ENCODE results near the gene CYP2F1. TPM values are rescaled to one million over a fixed set of nuclear protein-coding genes. Genes with fewer than 3 reads are reported as not detected.

The CYP2F1 gene
- total and polyA plus RNA-seq, 8 donors, result 0.30 TPM; not detected in 7

- peak in 2 of 3 donors; percentile 8 to 38 for TF ChIP-seq POLR2AphosphoS5 (IDR thresholded peaks at IDR 0.05)
- TF ChIP-seq EP300 (IDR thresholded peaks at IDR 0.05), result no peak
- peaks cover 7 to 42% (median 30%) of the 10 kb centered on the region in 4 donors for H3K4me1 ChIP-seq
- no peak overlapping the region for H3K4me3 ChIP-seq
- H3K36me3 ChIP-seq, result no peaks in the 10 kb centered on the region
- intact Hi-C loops (cut with DNase I; ENCODE audit: low total_unique reads), result no loop called here
- no peaks in the 10 kb centered on the region for H3K27me3 ChIP-seq
- peak; percentile 33 to 61 for DNase-seq
- H3K27ac ChIP-seq, result peak overlapping the region; percentile 52 to 74 (median 68)
- no peaks in the 10 kb centered on the region for H3K9me3 ChIP-seq
- WGBS, 5 donors, result 47 to 59% (median 51%) methylated on average over 6 of the region's 6 CpGs
Measured at GRCh38 chr19:41172297-41173164, 58.3 kb downstream of the CYP2F1 start.

GRCh38 chr19:41174297-41174928, 60.2 kb downstream of the CYP2F1 start:
- Histone ChIP-seq H3K27me3 (no peaks in the 10 kb centered on the region), H3K36me3 (no peaks in the 10 kb centered on the region), H3K9me3 (no peaks in the 10 kb centered on the region), H3K27ac (peak overlapping the region in 2 of 5 donors; percentile 12 to 20), H3K4me1 (peaks cover 3 to 42% (median 28%) of the 10 kb centered on the region in 4 donors), H3K4me3 (peak overlapping the region in 1 of 4 donors; percentile 20)
- peak in 1 of 2 donors; percentile 55 for DNase-seq
- 43 to 73% (median 57%) methylated on average over 13 to 15 of the region's 15 CpGs for WGBS, 5 donors
- TF ChIP-seq, protein P1, sequence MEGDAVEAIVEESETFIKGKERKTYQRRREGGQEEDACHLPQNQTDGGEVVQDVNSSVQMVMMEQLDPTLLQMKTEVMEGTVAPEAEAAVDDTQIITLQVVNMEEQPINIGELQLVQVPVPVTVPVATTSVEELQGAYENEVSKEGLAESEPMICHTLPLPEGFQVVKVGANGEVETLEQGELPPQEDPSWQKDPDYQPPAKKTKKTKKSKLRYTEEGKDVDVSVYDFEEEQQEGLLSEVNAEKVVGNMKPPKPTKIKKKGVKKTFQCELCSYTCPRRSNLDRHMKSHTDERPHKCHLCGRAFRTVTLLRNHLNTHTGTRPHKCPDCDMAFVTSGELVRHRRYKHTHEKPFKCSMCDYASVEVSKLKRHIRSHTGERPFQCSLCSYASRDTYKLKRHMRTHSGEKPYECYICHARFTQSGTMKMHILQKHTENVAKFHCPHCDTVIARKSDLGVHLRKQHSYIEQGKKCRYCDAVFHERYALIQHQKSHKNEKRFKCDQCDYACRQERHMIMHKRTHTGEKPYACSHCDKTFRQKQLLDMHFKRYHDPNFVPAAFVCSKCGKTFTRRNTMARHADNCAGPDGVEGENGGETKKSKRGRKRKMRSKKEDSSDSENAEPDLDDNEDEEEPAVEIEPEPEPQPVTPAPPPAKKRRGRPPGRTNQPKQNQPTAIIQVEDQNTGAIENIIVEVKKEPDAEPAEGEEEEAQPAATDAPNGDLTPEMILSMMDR (IDR thresholded peaks at IDR 0.05), result no peak
- TF ChIP-seq POLR2AphosphoS5 (IDR thresholded peaks at IDR 0.05) (no peak), EP300 (IDR thresholded peaks at IDR 0.05) (no peak), POLR2A (IDR thresholded peaks at IDR 0.05) (no peak)
- intact Hi-C loops (cut with DNase I; ENCODE audit: low total_unique reads), result no loop called here

DNA sequence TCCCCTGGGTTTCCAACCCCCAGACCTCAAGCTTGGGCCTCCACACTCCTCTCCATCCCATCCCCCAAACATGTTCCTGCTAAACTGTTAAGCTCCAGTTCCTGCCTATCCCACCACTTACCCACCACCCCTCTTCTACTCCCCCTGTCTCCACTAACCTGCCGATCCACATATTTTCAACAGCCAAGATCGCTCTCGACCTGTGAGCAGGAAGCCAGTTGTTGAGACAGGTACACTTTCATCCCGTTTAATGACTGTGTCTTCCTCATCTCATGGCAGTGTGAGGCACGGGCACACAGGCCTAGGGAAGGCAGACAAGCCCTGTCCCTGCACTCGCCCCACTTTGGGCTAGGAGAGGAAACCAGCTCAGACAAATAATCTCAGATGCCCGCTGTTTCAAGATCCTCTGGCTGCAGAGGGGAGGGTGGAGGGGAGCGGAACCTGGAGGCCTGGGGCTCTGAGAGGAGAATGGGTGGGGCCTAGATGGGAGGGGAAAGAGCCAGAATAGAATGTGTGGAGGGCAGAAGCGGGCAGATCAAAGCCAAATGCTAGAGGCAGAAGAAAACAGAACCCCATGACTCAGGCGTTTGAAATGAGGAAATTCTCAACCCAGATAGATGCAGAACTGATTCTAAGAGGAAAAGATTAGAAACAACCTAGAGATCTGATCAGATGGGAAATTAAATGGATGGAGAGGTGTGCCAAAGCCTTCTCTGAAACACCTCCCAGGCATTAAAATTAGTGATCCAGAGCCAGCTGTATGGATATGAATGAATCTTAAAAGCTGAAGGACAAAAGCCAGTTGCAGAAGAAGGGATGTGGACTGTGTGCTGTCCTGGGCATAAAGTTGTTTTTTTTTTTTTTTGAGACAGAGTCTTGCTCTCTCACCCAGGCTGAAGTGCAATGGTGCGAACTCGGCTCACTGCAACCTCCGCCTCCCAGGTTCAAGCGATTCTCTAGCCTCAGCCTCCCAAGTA, 61.9 kb downstream of the CYP2F1 start:
- 14 to 26% (median 25%) methylated on average over 14 of the region's 14 CpGs for WGBS, 5 donors
- TF ChIP-seq POLR2AphosphoS5 (IDR thresholded peaks at IDR 0.05), result peak in 2 of 3 donors; percentile 34 to 70
- TF ChIP-seq, protein P1 (IDR thresholded peaks at IDR 0.05), result no peak
- no peaks in the 10 kb centered on the region for H3K9me3 ChIP-seq
- peak overlapping the region in 4 of 5 donors; percentile 61 to 76 (median 64) for H3K27ac ChIP-seq
- intact Hi-C loops (cut with DNase I; ENCODE audit: low total_unique reads), result no loop called here
- H3K4me3 ChIP-seq, result peak overlapping the region in 2 of 4 donors; percentile 23 to 37
- no peaks in the 10 kb centered on the region for H3K36me3 ChIP-seq
- DNase-seq, result peak; percentile 62 to 89
- H3K27me3 ChIP-seq, result no peaks in the 10 kb centered on the region
- H3K4me1 ChIP-seq, result peaks cover 3 to 42% (median 28%) of the 10 kb centered on the region in 4 donors

Other genes with a start within 250 kb of the CYP2F1 start
- not detected for gene CYP2A7, start 232.2 kb upstream of the CYP2F1 start, total RNA-seq
- not detected for gene CYP2A7, start 232.2 kb upstream of the CYP2F1 start, polyA plus RNA-seq
- under 1 TPM in 1 of 5 donors, not detected in 4; 0.87 TPM for gene CYP2B6, start 123.2 kb upstream of the CYP2F1 start, total RNA-seq
- gene CYP2B6, start 123.2 kb upstream of the CYP2F1 start, polyA plus RNA-seq, result not detected
- not detected for gene CYP2A13, start 26.0 kb upstream of the CYP2F1 start, total RNA-seq
- gene CYP2A13, start 26.0 kb upstream of the CYP2F1 start, polyA plus RNA-seq, result not detected
- gene CYP2S1, start 78.8 kb downstream of the CYP2F1 start, total RNA-seq, result 10 to 100 TPM; 13.4 to 85.3 (median 39.7) TPM
- 10 to 100 TPM in 2 of 3 donors, 1 to 10 TPM in 1; 7.9 to 19.9 (median 15.5) TPM for gene CYP2S1, start 78.8 kb downstream of the CYP2F1 start, polyA plus RNA-seq
- gene AXL, start 104.8 kb downstream of the CYP2F1 start, total RNA-seq, result 10 to 100 TPM; 14.8 to 48.7 (median 38.9) TPM
- gene AXL, start 104.8 kb downstream of the CYP2F1 start, polyA plus RNA-seq, result 1 to 10 TPM; 6.1 to 8.4 (median 7.0) TPM
- gene HNRNPUL1, start 149.9 kb downstream of the CYP2F1 start, total RNA-seq, result 100 to 1,000 TPM in 3 of 5 donors, 10 to 100 TPM in 2; 47.8 to 319 (median 104) TPM
- 10 to 100 TPM; 64.2 to 89.0 (median 84.0) TPM for gene HNRNPUL1, start 149.9 kb downstream of the CYP2F1 start, polyA plus RNA-seq
- gene CCDC97, start 195.7 kb downstream of the CYP2F1 start, total RNA-seq, result 10 to 100 TPM in 3 of 5 donors, 1 to 10 TPM in 2; 2.2 to 62.6 (median 19.7) TPM
- 10 to 100 TPM in 2 of 3 donors, 1 to 10 TPM in 1; 9.8 to 13.7 (median 13.0) TPM for gene CCDC97, start 195.7 kb downstream of the CYP2F1 start, polyA plus RNA-seq
- gene TGFB1, start 239.5 kb downstream of the CYP2F1 start, total RNA-seq, result 10 to 100 TPM in 3 of 5 donors, 1 to 10 TPM in 2; 1.3 to 54.3 (median 13.6) TPM
- 10 to 100 TPM; 10.2 to 15.6 (median 15.4) TPM for gene TGFB1, start 239.5 kb downstream of the CYP2F1 start, polyA plus RNA-seq
- gene B9D2, start 249.7 kb downstream of the CYP2F1 start, total RNA-seq, result 10 to 100 TPM in 1 of 5 donors, 1 to 10 TPM in 2, under 1 TPM in 1, not detected in 1; 0.58 to 20.3 (median 5.3) TPM
- 10 to 100 TPM in 2 of 3 donors, 1 to 10 TPM in 1; 9.2 to 17.4 (median 10.7) TPM for gene B9D2, start 249.7 kb downstream of the CYP2F1 start, polyA plus RNA-seq